GM21529 (cell line): ENCODE data around the gene TPP2.

Experiments used
- ATAC-seq: cut with Tn5 transposase; IDR thresholded peaks from one replicate; pipeline ENCODE4 v1.9.1; 2021; ENCODE audit not compliant: unreplicated experiment

TPP2 gene

DNA sequence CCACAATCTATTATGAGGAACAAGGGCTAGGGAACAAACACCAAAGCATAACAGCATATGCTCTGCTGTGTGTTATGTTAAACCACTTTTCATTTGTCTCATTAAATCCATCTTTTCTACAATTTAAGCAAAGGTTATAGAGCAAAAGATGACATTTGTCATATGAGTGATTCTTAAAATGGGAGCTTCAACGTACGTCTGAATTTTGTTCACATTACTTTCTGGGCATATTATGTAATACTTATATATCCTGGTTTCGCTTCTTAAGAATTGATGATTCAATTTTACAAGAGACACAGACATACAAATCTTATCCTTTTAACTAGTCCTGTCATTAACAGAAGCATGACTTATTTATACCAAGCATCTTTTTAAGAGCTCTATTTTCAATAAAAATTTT lies 3.3 kb upstream of the TPP2 start:
- no peak for ATAC-seq

DNA sequence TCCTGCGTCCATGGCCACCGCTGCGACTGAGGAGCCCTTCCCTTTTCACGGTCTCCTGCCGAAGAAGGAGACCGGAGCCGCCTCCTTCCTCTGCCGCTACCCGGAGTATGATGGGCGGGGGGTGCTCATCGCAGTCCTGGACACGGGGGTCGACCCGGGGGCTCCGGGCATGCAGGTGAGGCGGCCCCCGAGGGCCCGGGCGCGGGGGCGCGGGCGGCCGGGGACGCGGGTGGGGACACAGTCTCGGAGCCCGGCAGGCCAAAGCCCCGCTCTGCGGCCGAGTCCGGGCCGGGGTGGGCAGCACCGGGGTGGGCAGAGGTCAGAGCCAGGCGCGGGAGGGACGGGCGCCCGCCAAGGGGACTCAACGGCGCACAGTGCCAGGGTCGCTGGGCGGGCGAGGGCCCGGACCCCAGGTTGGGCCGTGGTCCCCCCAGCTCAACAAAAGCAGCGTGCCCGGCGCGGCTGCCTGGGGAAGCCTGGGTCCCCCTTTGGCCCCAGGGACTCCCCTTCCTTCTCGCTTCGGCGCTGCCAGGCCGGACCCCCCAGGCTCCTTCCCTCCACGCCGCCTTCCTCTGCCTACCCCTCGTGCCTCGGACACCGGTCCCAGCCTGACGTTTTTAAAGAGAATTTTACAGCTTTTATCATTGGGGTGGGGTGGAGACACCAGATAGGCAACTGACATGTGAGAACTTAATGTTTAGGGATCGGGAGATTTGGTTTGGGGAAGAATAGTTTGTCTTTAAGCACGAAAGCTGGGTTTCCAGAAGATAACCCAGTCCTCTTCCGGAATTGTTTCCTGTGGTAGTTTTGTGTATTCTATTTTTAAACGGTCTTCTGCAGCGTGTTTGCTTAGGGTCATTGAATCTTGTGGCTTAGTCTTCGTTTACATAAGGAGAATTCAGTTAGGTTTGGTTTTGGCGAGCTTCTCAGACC lies 509 bp downstream of the TPP2 start:
- peak; percentile 32 for ATAC-seq

GRCh38 chr13:102598061-102598460 lies 1.3 kb downstream of the TPP2 start:
- ATAC-seq, result no peak

DNA sequence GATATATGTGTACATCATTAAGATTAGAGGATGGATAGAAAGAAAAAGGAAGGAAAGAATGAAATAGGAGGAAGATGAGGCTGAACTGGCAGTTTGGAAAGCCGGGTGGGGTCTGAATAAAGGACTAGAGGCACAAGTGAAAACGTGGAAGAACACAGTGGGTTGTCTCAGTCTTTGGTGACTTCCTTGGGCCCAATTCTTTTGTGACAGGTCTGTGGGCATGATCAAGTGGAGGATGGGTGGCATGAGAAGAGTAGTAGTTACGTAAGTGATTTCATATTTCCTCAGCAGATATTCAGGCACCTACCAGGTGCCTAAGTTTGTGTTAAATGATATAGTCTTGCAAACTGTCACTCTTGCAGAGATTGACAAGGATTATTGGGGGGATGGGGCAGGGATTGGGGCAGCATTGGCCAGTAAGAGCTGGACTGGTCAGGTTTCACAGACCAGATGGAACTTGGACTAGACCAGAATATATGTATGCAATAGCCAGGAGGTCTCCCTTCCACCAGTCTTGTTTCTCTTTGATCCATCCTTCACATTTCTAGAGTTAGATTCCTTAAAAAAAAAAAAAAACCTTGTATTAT lies 2.7 kb downstream of the TPP2 start:
- no peak for ATAC-seq

GRCh38 chr13:102606537-102607309 lies 9.9 kb downstream of the TPP2 start:
- ATAC-seq, result no peak

GRCh38 chr13:102608974-102609373 lies 12.2 kb downstream of the TPP2 start:
- ATAC-seq, result no peak

DNA sequence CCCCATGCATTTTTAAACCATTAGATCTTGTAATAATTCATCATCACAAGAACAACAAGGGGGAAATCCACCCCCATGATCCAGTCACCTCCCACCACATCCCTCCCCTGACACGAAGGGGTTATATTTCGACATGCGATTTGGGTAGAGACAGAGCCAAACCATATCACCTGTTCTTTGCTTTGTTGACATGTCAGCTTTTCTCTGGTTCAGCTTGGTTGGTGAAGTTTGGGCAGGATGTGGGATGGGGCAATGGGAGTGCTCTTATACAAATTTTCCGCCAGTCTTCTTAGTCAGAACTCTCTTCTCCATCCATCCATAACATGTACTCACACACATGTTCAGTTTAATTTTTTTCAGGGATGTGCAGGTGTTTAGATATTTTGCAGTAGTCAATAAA lies 12.9 kb downstream of the TPP2 start:
- no peak for ATAC-seq

- no peak for ATAC-seq
Measured at GRCh38 chr13:102610296-102610895, 13.6 kb downstream of the TPP2 start.

- ATAC-seq, result no peak
Measured at GRCh38 chr13:102617697-102618350, 21.0 kb downstream of the TPP2 start.

- ATAC-seq, result no peak
Measured at GRCh38 chr13:102620516-102620915, 23.7 kb downstream of the TPP2 start.

- no peak for ATAC-seq
Measured at GRCh38 chr13:102626928-102627327, 30.1 kb downstream of the TPP2 start.

- ATAC-seq, result no peak
Measured at GRCh38 chr13:102628559-102628958, 31.8 kb downstream of the TPP2 start.

GRCh38 chr13:102631198-102631597 lies 34.4 kb downstream of the TPP2 start:
- ATAC-seq, result no peak

DNA sequence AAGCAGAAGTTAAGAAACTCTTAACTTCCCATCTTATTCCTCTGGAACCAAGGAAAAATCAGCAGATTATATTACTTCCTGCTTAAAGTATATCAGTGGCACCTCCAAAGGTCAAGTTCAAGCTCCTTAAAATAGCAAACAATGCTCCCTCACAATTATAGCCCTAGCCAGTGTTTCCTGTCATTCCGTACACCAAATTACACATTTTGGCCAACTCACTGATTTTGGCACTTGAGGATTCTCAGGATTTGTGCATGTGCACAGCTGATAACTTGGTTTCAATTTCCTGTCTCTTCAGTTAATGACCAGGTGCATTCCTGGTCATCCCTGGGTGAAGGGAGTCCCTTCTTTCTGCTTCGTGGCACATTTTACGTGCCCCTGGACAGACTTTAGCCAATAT lies 42.0 kb downstream of the TPP2 start:
- ATAC-seq, result no peak

DNA sequence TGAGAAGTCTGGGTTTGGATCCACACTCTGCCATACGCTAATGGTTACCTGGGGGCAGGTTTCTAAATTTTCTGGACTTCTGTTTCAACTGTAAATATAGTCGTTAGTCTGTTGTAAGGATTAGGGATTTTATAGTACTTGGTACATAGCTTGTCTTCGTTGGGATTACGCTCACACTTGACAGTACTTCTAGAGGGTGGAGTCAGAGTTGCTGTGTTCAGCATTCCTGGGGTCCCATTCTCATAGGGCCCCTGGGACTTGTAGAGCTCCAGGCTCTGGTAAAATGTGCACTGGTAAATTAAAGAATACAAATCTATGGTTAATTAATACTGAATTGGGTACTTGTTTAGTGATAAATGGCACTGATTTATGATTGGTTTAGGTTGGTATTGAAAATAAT lies 45.2 kb downstream of the TPP2 start:
- no peak for ATAC-seq

- no peak for ATAC-seq
Measured at GRCh38 chr13:102642475-102642874, 45.7 kb downstream of the TPP2 start.

- ATAC-seq, result no peak
Measured at GRCh38 chr13:102643656-102644055, 46.9 kb downstream of the TPP2 start.

DNA sequence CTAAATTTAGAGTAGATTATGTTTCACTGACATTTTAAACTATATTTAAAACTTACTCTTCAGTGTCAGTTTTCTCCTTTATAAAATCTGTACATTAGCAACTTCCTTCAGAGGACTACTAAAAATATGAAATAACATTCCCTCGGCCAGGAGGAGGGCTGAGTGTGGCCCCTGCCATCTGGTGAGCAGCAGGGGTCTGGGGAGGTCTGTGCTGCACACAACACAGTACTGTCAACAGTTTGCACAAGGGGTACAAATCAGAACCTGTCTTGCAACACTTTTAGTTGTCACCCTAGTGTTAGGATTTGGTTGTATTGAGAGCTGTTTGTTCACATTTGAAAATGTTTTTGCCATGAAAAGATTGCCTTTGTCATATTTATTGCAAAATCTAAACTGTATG lies 48.9 kb downstream of the TPP2 start:
- ATAC-seq, result no peak

DNA sequence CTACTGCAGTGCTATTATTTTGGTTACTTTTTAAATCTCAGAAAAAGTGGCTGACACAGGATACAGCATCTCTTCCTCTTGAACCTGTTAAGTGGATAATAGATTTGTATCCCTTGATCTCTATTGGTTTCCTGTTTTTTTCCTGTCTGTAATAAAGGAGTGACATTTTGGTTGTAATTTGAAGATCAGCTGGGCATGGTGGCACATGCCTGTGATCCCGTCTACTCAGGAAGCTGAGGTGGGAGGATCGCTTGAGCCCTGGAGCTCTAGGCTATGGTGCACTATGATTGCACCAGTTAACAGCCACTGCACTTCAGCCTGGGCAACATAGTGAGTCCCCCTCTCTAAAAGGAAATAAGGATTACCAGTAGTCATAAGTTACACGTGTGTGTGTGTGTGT lies 51.3 kb downstream of the TPP2 start:
- ATAC-seq, result no peak

DNA sequence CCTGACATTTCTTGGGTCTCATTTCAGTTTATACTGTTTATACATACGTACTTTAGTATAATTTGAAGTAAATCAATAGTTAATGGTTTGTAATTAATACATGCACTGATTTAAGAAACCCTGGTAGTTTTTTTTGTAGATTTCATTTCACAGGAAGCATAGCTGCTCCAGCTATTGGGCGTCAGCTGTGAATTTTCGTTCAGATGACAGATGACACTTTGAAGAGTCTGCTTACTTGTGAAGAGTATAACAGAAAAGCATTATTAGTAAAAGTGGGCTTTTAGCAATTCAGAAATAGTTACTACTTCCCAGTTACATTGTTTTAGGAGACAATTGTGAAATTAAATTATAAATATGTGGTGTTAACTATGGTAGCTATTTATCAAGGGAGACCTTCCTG lies 53.7 kb downstream of the TPP2 start:
- no peak for ATAC-seq

DNA sequence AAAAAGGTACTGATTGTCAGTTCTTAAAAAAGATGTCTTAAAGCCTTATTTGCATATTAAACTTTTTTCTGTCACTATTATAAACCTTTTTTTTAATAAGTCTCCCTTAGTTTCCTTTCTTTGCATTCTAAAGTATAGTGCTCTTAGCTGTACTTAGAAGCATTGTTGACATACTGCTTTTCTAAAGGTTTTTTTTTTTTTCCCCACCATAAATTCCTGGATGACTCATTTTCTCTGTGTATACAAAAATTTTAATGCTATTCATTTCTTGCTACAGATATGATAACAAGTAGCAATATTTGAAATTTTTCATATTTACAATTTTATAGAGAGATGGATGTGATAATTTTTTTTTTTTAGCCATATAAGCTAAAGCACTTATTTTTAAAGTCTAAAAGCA lies 54.6 kb downstream of the TPP2 start:
- no peak for ATAC-seq
